GM10266 (cell line): Measurements from ENCODE around the gene MSTN.

Experiments
- DNase-seq: peaks from one replicate; pipeline ENCODE4 v3.0.0; 2012; ENCODE audit errors: extremely low spot score
- CTCF ChIP-seq: IDR thresholded peaks from 2 replicates; pipeline ENCODE4 v1.5.1; 2012; ENCODE audit warnings: mild to moderate bottlenecking, low read depth; ENCODE audit not compliant: control insufficient read depth, insufficient read depth; ENCODE audit errors: missing control alignments

The MSTN gene

GRCh38 chr2:190103144-190103543 is 40.6 kb upstream of the MSTN start:
- no peak for TF ChIP-seq CTCF
- DNase-seq, result no peak

GRCh38 chr2:190099890-190100697 is 37.6 kb upstream of the MSTN start:
- TF ChIP-seq CTCF, result no peak
- DNase-seq, result no peak

- DNase-seq, result no peak
- no peak for TF ChIP-seq CTCF
Measured at GRCh38 chr2:190098851-190099250, 36.3 kb upstream of the MSTN start.

GRCh38 chr2:190097115-190097514 is 34.6 kb upstream of the MSTN start:
- DNase-seq, result no peak
- no peak for TF ChIP-seq CTCF

- DNase-seq, result no peak
- TF ChIP-seq CTCF, result no peak
Measured at GRCh38 chr2:190094316-190094871, 31.9 kb upstream of the MSTN start.

- TF ChIP-seq CTCF, result no peak
- no peak for DNase-seq
Measured at GRCh38 chr2:190093793-190094192, 31.3 kb upstream of the MSTN start.

GRCh38 chr2:190090148-190090547 is 27.6 kb upstream of the MSTN start:
- no peak for TF ChIP-seq CTCF

More at GRCh38 chr2:190090148-190090547, 27.6 kb upstream of the MSTN start:
- DNase-seq, result no peak
